Stimulated activated CD4-positive, alpha-beta T cell treated with anti-CD3 and anti-CD28 coated beads, Interleukin-2, amount 100 ng/mL, for 48 hours (primary cell): Measurements from ENCODE around the gene ZBTB21.
"Not testable (repeated sequence)": the region's sequence is repeated elsewhere in the genome, so short reads cannot be mapped to it uniquely, and the experiment has no call there.

Experiments
- DNase-seq, 2 donors: peaks; one replicate each; pipeline ENCODE4 v3.0.0-alpha.2; 2020

The ZBTB21 gene

GRCh38 chr21:41966041-41966833 is 43.9 kb downstream of the ZBTB21 start:
- no peak for DNase-seq

- DNase-seq = no peak
Measured at GRCh38 chr21:41965461-41966013, 44.6 kb downstream of the ZBTB21 start.

GRCh38 chr21:41965045-41965444 is 45.1 kb downstream of the ZBTB21 start:
- DNase-seq = no peak

GRCh38 chr21:41964171-41964570 is 46.0 kb downstream of the ZBTB21 start:
- no peak for DNase-seq

GRCh38 chr21:41962425-41962966 is 47.7 kb downstream of the ZBTB21 start:
- no peak for DNase-seq

- DNase-seq = no peak
Measured at GRCh38 chr21:41961753-41962152, 48.4 kb downstream of the ZBTB21 start.

GRCh38 chr21:41961282-41961701 is 48.9 kb downstream of the ZBTB21 start:
- DNase-seq = no peak

GRCh38 chr21:41960386-41960785 is 49.8 kb downstream of the ZBTB21 start:
- DNase-seq = no peak

GRCh38 chr21:41959697-41960096 is 50.5 kb downstream of the ZBTB21 start:
- DNase-seq = not testable (repeated sequence)

GRCh38 chr21:41958886-41959563 is 51.1 kb downstream of the ZBTB21 start:
- DNase-seq = no peak

- no peak for DNase-seq
Measured at GRCh38 chr21:41957991-41958766, 52.0 kb downstream of the ZBTB21 start.

- no peak for DNase-seq
Measured at GRCh38 chr21:41956926-41957729, 53.0 kb downstream of the ZBTB21 start.

GRCh38 chr21:41955516-41955915 is 54.6 kb downstream of the ZBTB21 start:
- no peak for DNase-seq

GRCh38 chr21:41954654-41955499 is 55.3 kb downstream of the ZBTB21 start:
- DNase-seq = no peak

GRCh38 chr21:41953831-41954653 is 56.1 kb downstream of the ZBTB21 start, which contains the start of gene C2CD2:
C2CD2 (minus strand) TSS chr21:41954018; CDS start chr21:41953648, 370 bp downstream.
- no peak for DNase-seq

- DNase-seq = no peak
Measured at GRCh38 chr21:41953249-41953830, 56.8 kb downstream of the ZBTB21 start.

GRCh38 chr21:41952568-41953248 is 57.5 kb downstream of the ZBTB21 start:
- no peak for DNase-seq

- DNase-seq = no peak
Measured at GRCh38 chr21:41951876-41952567, 58.1 kb downstream of the ZBTB21 start.
